Measurements from ENCODE around the gene KLF2.

DNA sequence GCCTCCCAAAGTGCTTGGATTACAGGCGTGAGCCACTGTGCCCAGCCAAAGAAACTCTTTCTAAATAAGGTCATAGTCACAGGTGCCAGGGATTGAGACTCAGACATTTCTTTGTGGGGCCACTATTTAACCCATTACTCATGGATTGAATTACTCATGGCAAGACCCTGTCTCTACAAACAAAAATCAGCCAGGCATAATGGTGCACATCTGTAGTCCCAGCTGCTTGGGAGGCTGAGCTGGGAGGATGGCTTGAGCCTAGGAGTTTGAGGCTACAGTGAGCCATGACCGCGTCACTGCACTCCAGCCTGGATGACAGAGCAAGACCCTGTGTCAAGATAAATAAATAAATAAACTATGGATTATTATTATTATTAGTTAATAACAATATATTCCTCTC, 3.6 kb upstream of the KLF2 start:
- TF ChIP-seq, protein P1, sequence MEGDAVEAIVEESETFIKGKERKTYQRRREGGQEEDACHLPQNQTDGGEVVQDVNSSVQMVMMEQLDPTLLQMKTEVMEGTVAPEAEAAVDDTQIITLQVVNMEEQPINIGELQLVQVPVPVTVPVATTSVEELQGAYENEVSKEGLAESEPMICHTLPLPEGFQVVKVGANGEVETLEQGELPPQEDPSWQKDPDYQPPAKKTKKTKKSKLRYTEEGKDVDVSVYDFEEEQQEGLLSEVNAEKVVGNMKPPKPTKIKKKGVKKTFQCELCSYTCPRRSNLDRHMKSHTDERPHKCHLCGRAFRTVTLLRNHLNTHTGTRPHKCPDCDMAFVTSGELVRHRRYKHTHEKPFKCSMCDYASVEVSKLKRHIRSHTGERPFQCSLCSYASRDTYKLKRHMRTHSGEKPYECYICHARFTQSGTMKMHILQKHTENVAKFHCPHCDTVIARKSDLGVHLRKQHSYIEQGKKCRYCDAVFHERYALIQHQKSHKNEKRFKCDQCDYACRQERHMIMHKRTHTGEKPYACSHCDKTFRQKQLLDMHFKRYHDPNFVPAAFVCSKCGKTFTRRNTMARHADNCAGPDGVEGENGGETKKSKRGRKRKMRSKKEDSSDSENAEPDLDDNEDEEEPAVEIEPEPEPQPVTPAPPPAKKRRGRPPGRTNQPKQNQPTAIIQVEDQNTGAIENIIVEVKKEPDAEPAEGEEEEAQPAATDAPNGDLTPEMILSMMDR (IDR thresholded peaks at IDR 0.05): no peak
- TF ChIP-seq POLR2A (IDR thresholded peaks at IDR 0.05): no peak
